GM19351 (cell line): ENCODE data around the gene CEP85L.

ENCODE experiments used
- ATAC-seq: cut with Tn5 transposase; IDR thresholded peaks from one replicate; pipeline ENCODE4 v1.9.1; 2021; ENCODE audit warnings: mild to moderate bottlenecking, moderate library complexity; ENCODE audit not compliant: unreplicated experiment

CEP85L gene

DNA sequence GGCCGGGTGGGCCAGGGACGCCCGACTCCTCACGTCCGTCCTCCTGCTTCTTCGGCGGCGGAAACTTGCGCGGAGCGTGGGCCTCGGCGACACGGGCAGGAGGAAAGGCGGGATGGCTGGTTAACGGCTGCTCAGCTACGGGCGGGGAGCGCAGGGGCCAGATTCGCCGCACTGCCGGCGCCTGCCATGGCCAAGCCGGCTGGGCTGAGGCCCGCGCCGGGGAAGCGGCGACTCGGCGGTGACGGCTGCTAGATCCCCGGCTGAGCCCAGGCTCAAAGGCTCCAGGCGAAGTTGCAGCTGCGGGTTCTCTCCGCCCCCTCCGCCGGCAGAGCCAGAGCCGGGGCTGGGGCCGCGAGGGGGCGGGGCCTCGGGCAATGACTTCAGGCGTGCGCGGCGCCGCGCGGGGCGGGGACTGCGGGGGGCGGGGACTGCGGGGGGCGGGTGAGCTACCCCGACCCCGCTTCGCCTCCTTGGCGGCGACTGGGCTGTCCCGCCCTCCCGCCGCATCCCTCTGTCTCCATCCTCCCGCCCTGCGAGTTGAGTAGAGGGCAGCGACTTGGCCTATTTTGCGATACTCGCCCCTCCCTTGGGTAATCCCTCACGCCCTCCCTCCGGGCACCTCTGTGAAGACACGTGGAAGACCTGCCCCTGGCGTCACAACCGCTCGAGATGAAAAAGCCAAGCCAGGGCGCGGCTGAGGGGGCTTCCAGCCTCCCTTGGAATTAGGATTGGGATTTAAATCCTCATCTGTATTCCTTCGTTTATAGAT lies at the start of gene CEP85L:
Gene CEP85L, minus strand, starts transcription at position 310 of the 769 bp plus-strand sequence. CDS start 322 bp downstream, outside the sequence.
- ATAC-seq: peak; percentile 83

DNA sequence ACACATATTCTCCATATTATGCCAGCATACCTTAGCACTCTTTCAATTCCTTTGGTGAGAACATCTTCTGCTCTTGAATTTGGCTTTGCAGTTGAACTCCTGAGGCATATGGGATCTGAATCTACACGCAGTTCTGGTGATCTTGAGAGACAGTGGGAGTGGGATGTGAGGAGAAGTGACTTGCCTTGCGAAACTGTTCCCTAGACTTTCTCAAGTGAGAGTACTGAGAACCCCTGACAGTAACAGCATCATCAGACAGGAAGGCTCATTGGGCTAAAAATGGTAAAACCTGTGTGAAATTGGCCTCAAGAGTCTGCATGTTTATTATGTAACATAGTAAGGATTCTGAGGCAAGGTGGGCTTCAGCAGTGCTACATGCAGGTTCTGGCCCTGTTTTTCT lies 49.1 kb upstream of the CEP85L start:
- no peak for ATAC-seq

DNA sequence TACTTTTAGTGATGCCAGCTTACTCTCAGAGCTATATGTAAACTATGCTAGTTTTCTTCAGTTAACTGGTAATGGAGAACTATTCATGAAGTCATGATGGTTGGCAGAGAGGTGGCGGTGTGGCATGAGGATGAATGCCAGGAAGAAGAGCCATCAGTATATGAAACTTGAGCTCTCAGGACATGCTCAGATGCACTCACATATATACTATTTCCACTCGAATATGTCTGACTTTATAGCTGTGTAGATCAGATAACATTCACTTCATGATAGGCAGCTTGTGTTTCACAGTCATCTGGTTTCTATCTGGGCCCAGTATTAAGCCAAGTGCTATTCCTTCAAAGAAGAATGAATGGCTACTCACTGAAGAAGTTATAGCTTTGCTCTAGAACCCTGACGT lies 46.2 kb upstream of the CEP85L start:
- no peak for ATAC-seq

DNA sequence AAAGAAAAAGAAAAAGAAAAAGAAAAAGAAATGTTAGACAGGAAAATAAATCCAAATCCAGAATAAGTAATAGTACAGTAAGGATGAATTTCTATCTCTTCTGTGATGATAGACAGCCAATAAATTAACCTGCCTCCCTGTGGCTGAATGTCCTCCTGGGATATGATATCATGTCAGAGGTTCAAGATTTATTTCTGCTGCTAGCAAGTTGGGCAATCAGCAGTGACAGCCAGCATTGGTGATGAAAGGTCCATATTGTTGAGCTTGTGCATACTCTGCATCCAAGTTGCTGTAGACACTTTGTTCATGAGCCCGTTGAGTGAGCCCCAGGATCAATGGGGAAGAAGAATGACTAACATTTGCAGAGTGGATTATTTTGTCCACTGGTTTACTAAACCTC lies 44.9 kb upstream of the CEP85L start:
- ATAC-seq: no peak

DNA sequence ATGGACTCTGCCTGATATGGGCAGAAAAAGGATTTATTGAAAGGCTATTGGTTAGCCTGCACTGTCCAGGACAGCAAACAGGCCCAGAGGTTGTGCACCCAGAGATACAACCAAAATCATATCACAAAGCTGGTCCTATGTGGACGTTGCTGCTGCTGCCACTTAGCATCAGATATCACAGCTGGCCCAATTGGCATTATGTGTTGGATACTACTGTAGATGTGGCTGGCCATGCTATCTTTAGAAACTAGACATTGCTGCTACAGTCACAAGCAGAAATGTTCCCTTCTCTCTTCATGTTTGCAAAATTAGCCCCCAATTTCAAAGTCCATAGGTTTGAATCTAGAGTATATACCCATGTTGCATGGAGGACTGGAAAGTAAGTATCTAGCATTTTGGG lies 42.2 kb upstream of the CEP85L start:
- ATAC-seq: no peak

DNA sequence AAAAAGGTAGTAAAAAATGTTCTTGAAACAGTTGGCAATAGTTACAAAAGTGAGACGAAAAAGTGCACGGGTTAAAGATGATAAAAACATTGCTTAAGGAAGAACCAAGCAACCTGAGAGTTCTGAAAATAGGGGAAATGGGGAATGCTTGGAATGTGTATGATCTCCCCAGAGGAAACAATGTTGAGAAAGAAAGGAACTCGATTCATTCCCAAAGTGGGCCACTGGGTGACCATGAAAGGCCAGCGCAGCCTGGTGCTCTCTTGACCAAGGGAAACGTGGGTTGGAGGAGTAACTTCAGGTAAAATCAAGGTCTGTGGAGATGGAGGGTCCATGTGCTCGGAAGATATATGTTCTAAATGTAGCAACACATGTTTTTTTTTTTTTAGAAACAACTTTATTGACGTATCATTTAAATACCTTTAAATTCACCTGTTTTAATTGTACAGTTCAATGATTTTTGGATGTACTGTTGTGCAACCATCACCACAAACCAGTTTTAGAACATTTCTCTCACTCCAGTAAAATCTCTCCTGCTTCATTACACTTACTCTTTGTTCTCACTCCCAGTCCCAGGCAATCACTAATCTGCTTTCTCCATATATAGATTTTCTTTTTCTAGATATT lies 34.5 kb upstream of the CEP85L start:
- no peak for ATAC-seq

DNA sequence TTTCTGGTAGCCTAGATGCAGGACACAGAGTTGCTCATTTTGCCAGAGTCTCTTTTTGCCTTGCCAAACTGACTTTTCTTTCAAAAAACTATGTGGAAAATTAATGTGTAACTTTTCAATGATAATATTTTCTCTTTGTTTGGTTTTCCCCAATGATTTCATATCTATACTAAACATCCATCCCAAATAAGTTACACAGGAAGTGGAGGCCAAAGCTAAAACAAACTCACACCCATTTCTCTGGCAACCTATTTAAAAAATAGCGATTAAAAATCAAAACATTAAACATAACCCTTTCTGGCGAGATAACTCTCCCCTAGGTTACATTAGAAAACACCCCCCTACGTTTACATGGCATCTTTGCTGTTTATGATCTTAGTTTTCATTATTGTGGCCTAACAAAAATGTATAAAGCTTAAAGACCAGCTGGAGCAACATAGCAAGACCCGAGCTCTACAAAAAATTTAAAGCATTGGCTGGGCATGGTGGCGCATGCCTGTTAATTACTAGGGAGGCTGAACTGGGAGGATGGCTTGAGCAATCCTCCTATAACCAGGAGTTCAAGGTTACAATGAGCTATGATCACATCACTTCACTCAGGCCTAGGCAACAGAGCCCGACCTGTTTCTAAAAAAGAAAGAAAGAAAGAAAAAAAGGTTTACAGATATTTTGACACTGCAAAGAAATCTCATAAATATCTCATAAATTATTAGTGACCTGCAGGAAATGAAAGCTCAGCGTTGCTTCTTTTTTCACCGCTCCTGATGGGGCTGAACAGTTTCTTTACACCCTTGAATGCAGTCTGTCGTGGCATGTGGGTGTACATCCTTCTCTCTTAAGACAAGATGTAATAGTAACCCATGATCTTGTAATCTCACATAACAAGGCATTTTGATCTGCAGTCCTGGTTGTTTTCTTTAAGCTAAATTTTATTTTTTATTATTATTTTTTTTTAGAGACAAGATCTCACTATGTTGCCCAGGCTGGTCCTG lies 32.8 kb upstream of the CEP85L start:
- no peak for ATAC-seq

DNA sequence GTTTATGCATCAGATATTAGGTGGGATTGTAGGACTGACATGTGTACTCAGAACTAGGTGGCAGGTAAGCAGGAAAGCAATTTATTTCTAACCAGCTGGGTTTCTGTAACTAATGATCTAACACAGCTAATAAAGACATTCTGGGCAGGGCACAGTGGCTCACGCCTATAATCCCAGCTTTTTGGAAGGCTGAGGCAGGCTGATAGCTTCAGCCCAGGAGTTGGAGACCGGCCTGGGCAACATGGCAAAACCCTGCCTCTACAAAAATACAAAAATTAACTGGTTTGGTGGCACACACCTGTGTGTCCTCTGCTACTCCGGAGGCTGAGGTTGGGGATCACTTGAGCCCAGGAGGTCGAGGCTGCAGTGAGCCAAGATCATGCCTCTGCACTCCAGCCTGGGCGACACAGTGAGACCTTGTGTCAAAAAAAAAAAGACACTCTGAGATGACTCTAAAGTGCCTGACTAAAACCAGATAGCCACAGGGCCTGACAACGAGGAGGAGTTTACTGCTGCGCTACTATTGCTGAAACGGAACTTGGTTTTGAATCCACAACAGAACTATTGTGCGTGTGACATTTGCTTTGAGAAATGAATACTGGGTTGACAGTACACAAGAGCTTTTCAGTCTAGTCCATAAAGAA lies 29.2 kb upstream of the CEP85L start:
- ATAC-seq: no peak

DNA sequence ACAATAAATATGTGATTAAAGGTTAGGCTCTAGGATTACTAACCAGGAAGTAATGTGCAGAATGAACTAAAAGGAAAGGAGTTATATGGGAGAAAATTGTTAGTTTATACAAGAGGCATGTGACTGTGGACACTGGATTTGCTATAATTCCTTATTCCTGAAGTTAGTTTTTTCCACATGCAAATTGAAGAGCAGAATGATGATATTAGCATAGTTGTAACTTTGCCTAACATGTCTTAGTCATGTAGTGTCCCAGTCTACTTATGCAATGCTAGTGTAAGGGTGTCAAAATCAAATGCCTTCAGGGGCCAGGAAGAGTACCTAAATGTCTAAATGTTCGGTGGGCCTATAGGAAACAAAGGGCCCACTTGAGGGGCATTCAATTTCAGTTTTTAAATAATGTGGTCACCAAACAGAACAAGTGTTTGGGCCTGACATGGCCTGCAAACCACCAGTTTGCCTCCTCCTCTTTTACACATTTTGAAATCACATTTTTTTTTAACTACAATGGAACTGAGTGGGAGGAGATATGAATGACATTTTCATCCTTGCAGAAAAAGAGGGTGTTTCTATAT lies 28.0 kb upstream of the CEP85L start:
- no peak for ATAC-seq

DNA sequence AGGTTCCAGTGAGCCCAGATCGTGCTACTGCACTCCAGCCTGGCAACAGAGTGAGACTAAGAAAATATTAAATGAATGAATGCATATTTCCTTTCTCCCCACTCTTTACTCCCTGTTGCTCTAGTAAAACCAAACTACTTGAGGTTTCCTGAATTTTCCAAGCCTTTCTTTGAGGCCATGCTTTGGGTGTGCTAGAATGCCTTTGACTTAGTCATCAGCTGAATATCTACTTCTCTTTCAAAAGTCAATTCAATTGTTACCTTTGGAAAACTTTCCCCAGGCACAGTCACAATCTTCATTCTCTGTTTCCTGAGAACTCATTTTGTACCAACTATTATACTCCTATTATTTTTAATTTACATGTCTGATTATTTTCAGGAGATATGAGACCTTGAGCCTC lies 27.5 kb upstream of the CEP85L start:
- no peak for ATAC-seq

DNA sequence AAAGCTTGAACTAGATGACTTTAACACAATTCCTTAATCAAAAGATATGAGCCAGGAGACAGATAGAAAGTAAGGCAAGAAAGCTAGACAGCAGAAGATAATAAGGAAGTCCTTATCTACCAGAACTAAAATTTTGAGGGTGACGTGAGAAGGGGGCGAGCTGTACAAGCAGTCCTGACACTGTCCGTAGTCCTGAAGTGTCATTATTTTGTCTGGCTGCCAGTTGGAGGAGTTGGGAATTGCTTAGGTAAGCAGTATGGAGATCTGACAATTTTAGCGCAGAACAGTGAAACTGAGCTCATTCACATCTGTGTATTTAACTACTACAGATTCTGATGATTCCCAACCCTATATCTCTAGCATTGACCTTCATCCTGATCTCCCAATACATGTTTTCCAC lies 25.8 kb upstream of the CEP85L start:
- ATAC-seq: no peak

DNA sequence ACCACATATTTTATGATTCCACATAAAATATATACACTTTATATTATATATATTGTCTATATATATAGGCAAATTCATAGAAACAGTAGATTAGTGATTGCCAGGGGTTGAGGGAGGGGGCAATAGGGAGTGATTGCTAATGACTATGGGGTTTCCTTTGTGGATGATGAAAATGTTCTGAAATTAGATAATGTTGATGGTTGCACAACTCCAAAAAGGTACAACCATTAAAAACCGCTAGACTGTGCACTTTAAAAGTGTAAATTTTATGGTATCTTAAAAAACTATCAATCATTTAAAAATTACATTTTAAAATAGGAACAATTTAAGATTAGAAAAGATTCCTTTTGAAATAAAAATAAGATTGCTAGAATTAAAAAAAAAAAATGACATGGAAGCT lies 23.8 kb upstream of the CEP85L start:
- no peak for ATAC-seq

DNA sequence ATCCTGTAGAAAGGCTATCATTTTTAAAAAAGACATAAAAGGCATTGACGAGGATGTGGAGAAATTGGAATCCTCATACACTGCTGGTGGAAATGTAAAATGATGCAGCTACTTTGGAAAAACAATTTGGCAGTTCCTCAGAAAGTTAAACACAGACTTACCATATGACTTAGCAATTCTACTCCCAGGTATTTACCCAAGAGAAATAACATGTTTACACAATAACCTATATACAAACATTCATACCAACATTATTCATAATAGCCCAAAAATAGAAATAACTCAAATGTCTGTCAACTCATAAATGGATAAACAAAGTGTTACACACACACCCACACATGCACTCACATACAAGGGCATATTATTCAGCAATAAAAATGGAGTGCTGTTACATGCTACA lies 23.4 kb upstream of the CEP85L start:
- ATAC-seq: no peak

DNA sequence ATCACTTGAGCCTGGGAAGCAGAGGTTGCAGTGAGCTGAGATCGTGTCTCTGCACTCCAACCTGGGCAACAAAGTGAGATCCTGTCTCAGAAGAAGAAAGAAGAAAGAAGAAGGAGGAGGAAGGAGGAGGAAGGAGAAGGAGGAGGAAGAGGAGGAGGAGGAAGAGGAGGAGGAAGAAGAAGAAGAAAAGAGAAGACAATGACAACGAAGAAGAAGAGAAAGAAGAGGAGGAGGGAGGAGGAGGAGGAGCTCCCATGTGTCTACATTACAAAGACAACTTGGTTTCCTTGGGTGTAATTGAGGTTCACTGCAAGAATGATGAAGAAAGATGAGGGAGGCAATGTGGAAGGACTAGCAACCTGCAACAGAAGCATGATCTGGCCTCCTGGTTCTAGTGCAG lies 21.3 kb upstream of the CEP85L start:
- no peak for ATAC-seq

DNA sequence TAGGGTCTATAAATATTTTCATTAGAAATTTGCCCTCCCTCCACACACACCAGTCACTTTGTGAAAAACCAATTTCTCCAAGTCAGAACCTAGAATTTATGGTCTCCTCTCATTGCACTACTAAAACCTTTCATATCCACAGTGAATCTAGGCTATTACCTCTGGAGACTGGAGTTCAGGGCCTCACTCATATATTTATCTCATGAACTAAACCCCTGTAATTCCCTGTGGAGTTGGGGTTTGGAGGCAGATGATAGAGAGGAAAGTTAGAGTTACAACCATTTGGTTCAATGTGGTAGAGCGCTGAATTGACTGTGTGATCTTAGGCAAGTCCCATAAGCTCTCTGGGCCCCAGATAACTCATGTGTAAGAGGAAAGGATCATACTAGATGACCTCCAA lies 18.2 kb upstream of the CEP85L start:
- ATAC-seq: no peak

DNA sequence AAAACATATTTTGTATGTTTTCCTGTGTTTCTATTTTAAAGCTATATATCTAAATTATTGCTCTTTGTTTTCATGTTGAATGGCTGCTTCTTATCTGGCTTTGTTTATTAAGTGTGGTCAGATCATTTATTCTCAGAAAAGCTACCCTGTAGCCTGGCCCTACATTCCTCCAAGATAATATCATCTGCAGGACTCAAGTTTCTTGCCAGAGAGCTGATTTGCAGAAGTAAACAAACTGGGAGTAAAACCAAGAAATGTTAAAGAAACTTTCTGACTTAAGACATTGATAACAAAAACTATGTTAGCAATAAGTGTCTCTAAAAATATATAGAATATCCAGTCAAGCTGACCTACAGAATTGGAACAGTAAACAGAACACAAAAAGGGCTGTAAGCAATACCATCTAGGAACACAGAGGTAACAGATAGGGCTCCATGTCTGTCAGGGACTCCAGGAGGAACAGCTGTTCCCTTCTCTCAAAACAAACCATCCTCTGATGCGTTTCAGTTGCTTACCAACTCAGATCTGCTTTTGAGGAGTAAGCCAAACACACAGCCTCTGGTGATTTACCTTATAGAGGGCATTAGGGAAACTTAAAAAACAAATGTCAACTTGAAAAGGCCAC lies 17.5 kb upstream of the CEP85L start:
- no peak for ATAC-seq

DNA sequence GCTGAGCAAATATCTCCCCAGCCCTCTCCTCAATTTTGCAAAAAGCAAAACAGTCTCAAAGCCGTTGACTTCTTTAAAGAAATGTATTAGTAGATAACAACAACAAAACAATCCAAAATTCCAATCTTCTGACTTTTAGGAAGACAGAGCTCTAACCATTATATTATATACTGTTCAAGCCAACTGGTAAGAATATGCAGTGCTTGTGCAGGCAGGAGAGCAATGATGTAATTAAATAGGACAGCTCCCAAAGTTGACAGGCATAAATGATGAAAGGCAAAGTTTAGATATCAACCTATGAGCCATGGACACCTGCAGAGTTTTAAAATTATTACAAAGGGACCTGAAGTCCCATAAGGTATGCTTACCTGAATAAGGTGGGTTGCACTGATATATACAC lies 16.6 kb upstream of the CEP85L start:
- ATAC-seq: no peak

DNA sequence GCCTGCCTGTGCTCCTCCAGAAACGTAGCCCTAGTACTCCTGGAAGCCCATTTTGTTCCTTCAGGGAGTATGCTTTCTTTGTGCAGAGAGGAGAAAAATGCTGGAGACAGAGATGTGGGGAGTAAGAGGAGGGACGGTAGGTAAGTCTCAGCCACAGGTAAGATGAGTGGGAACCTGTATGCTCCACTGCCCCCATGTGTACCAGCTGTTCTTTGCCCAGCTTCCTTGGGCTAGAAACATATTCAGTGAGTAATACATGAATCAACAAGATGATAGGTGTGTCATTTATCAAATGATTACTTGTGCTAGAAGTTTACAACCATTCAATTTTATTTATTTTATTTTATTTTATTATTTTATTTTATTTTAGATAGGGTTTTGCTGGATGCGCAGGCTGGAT lies 13.6 kb upstream of the CEP85L start:
- ATAC-seq: no peak

DNA sequence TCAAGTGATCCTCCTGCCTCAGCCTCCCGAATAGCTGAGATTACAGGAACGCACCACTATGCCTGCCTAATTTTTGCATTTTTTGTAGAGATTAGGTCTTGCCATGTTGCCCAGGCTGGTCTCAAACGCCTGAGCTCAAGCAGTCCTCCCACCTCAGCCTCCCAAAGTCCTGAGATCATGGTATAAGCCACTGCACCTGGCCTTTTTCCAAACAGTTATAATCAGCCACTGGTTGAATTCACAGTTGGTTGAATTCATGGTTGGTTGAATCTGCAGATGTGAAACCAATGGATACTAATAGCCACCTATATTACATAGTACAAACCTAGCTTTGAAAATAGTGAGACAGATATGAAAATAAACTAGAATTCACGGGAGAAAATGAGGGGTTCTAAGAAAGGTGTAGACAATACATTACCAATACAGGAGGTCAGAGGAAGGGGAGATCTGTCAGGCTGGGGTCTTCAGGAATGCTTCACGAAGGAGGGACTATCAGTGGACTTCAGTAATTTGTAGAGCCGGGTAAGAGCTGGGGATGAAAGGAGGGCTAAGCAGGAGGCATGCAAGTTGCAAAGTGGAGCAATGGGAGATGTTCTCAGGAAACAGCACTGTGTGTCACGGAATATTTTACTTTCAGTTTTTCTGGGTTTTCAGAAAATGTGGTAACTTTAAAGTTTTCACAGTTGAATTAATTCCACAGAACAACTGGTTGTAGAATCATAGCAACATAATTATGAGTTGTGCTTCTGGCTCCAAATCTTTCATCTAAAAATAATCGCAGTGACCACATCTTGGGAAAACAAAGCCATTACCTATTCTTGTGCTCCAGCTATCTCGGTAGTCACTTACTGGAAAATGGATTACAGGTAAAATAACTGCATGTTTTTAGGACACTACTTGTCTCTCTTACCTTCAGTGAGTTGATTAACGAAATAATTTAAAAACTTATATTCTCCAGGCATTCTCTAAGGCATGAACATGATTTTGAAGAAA lies 12.9 kb upstream of the CEP85L start:
- ATAC-seq: peak; percentile 39
